Activated T-cell treated with anti-CD3 and anti-CD28 coated beads, Interleukin-2, amount 50 U/mL, for 1 hour (primary cell): ENCODE measurements around the gene ULBP3.
"Not testable (repeated sequence)": the region's sequence is repeated elsewhere in the genome, so short reads cannot be mapped to it uniquely, and the experiment has no call there.

Source experiments
- DNase-seq: peaks from one replicate; pipeline ENCODE4 v3.0.0-alpha.2; 2020

Gene ULBP3

DNA sequence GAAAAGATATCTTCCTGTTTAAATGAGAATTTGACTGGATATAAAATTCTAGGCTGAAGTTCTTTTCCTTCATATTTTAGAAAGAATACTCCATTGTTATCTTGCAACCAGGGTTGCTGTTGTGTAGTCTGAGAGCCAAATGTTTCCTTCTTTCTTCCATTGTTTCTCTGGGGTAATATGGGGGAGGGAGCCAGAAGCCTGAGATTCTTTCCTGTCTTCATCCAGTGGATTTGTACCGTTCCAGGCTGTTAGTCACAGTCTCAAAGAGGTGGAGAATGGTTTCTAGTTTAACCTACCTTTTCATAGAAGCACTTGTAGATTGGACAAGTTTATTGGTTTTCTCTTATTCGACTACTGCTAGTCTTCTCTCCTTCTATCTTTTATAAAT, 6.1 kb upstream of the ULBP3 start:
- DNase-seq: no peak

DNA sequence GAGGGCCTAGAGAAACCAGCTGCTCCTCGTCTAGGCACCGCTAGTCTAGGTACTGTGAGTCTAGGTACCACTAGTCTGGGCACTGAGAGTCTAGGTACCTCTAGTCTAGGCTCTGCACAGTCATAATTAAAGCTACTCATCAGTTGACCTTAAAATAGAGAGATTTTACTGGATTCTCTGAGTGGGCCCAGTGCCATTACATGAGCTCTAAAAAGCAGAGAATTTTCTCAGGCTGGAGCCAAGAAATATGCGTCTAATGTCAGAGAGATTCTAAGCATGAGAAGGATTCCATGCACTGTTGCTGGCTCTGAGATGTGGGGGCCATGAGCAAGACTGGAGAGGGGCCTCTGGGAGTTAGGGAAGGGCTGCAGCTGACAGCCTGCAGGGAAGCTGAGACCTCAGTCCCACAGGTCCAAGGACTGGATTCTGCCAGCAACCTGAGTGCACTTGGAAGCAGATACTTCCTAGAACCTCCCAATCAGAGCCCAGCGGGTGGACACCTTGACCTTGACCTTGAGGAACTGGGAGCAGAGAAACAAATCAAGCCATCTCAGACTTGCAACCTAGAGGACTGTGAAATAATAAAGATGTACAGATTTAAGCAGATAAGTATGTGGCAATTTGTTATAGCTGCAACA, 5.6 kb upstream of the ULBP3 start:
- not testable (repeated sequence) for DNase-seq

GRCh38 chr6:150072201-150072600, 3.3 kb upstream of the ULBP3 start:
- peak; percentile 34 for DNase-seq

GRCh38 chr6:150070236-150070818, 1.4 kb upstream of the ULBP3 start:
- DNase-seq: peak; percentile 25

GRCh38 chr6:150069706-150070105, 785 bp upstream of the ULBP3 start:
- DNase-seq: no peak

GRCh38 chr6:150068151-150068550, 770 bp downstream of the ULBP3 start:
- peak; percentile 22 for DNase-seq

DNA sequence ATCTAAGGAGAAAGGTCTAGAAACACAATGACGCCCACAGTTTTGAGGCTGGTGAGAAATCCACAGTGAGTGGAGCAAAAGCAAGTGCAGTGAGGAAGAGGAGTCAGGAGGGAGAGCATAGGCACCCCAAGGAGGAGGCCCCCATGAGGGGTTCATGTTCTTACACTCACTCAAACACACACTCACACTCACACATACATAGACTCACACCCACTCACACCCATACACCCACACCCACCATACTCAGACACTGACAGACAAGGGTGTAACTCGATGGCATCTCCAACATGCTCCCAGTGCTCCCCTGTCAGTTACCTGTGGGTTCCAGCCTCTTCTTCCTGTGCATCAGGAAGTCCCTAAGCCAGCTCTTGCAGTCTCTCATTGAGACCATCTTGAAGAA, 3.8 kb downstream of the ULBP3 start:
- no peak for DNase-seq

DNA sequence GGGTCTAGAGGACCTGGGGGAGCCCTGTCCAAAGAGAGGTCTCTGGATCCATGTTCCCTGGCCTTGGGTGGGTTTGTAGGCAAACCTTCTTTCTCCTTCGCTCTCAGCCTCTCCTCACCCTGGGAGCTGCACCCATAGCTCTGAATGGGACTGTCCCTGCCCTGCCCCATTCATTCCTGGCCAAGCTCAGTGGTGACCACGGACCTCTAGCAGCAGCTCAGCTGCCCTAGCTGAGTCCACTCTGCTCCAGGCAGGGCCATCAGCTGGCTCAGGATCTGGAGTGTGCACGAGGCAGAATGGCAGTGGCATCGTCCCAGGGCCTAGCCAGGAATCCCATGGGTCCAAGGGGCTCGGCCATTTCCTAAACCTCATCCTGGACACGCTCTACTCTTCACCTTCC, 5.3 kb downstream of the ULBP3 start:
- no peak for DNase-seq

GRCh38 chr6:150059973-150060372, 8.9 kb downstream of the ULBP3 start:
- DNase-seq: not testable (repeated sequence)

GRCh38 chr6:150058986-150059385, 9.9 kb downstream of the ULBP3 start:
- DNase-seq: no peak

DNA sequence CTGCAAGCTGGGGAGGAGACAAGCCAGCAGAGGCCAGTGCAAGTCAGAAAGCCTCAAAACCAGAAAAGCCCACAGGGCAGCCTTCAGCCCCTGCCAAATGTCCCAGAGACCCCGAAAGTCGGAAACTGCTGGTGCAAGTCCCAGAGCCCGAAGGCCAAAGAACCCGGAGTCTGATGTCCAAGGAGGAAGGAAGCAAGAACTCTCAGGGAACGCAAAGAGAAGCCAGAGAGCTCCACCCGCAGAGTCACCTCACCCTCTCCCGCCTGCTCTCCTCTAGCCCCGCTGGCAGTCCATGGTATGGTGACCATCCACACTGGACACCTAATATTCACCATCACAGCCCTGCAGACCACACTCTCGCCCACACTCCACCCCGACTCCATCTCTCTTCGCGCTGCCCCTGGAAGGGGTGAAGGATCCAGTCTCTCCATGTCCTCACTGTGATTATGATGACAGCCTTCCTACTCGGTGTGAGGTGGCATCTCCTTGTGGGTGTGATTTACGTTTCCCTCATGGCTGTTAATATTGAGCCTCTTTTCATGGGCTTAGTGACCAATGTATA, 10.6 kb downstream of the ULBP3 start:
- DNase-seq: no peak

GRCh38 chr6:150057501-150057951, 11.4 kb downstream of the ULBP3 start:
- DNase-seq: no peak

DNA sequence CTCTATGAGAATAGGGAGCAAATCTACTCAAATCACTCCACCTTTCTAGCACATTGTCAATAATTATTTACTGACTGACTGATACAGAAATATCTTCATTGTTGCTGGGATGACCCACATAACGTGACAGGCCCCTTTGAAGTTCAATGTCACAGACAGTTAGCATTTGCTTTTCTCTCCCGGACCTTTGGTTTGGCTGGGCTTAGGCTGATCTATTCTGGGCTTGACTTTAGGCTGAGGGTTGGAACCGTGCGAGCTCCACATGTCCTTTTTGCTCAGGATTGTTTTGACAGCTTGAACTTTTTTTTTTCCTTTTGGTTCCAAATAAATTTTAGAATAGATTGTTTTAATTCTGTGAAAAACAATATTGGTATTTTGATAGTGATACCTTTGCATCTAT, 12.0 kb downstream of the ULBP3 start:
- DNase-seq: no peak

DNA sequence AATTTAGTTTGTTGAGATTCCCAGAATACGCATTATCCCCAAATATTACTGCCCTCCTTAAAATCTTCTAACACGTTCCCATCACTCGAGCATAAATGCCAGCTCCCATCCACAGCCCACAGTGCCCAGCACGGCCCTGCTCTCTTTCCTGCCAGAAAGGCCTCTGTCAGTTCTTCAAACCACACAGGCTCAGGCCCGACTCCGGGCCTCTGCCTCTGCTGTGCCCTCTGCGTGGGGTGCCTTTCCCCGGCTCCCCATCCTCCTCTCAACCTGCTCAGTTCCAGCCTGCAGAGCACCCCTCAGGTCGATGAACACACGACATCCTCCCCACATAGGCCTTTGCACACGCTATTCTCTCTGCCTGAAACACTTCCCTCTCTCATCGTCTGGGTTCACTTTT, 12.8 kb downstream of the ULBP3 start:
- DNase-seq: no peak

- DNase-seq: no peak
Observed at GRCh38 chr6:150055131-150055530, 13.8 kb downstream of the ULBP3 start.

DNA sequence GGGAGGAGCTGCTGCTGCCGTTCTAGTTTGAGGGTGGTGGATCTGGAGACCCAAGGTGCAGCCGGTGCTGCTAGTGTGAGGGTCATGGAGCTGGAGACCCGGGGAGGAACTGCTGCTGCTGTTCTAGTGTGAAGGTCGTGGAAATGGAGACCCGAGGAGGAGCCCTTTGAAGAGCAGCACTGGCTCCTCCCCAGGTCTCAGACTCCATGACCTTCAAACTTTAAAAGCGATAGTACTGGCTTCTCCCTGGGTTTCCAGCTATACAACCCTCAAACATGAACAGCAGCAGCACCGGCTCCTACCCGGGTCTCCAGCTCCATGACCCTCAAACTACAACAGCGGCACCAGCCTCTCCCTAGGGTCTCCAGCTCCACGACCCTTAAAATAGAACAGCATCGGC, 15.5 kb downstream of the ULBP3 start:
- DNase-seq: no peak

DNA sequence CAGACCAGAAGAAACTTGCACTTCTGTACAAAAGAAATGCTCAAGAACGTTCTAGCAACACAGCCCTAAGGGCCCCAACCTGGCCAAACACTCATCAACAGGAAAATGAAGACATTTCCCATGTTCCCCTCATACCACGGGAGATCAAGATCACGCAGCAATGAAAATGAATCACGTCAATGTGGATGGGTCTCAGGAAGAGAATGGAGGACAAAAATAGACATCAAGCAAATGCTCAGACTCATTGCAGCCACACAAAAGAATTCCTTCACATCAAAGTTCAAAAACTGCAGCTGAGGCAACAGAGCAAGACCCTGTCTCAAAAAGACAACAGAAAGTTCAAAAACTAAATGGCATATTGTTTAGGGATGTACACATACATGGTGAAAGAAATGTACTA, 18.1 kb downstream of the ULBP3 start:
- DNase-seq: no peak

DNA sequence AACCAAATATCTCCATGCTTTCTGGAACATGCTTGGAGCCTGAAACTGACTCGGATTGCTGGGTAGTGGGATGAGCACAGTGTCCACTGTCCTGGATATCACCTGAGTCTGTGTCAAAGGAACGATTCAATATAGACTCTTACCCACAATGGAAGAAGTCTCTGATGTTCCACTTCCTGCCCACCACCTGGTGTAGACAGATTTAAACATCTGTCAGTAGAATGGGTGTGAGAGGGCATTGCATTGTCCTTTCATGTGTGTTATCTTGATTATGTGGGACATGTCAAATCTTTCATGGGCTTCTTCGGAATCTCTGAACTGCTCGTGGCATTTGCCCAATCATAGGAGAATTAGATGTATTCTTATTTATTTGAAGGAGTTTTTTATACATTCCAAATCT, 20.8 kb downstream of the ULBP3 start:
- DNase-seq: no peak

DNA sequence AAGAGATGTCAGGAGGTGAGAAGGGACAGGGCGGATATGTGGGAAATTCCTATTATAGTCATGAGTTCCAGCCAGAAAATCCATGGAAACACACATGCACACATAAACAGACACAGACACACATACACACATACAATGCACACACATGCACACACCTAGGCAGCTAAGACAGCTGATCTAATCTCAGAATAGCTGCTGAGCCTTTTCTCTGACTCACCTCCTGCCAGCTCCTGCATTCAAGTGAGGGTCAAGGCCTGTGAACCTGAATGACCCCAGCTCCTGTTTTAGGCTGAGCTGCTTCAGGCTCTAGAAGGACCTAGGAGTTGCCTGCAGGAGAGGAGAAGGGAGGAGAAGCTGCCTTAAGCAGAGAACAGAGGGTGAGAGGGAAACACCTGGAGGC, 22.0 kb downstream of the ULBP3 start:
- no peak for DNase-seq

GRCh38 chr6:150044621-150045145, 24.2 kb downstream of the ULBP3 start:
- DNase-seq: no peak

GRCh38 chr6:150043501-150044412, 25.2 kb downstream of the ULBP3 start:
- no peak for DNase-seq

- DNase-seq: no peak
Observed at GRCh38 chr6:150043096-150043495, 25.8 kb downstream of the ULBP3 start.
